Psoas muscle (tissue), 8 donors: Measurements from ENCODE around the gene TMPRSS9. TPM values are rescaled to one million over a fixed set of nuclear protein-coding genes. Genes with fewer than 3 reads are reported as not detected.

Experiments used
- ATAC-seq, 4 donors: fragments of 200-7000 bp; cut with Tn5 transposase; one replicate each; pipeline ENCODE4 v1.9.1; 2020; ENCODE audit warnings: moderate library complexity in 3 of 4, mild to moderate bottlenecking in 2 of 4
- DNase-seq, 2 donors: peaks; one replicate each; pipeline ENCODE4 v3.0.0-alpha.2; 2020
- H3K27ac ChIP-seq: fragments of 200-600 bp; one replicate; pipeline ENCODE4 v1.8.0; 2022
- H3K27me3 ChIP-seq, 3 donors: fragments of 200-600 bp in 1 of 3; one replicate each; pipeline versions ENCODE4 v1.6.1 to v1.8.0; 2013 to 2022; ENCODE audit warnings: low read length in 2 of 3, mild to moderate bottlenecking in 2 of 3, moderate library complexity in 1 of 3; ENCODE audit not compliant: insufficient read depth in 3 of 3
- H3K36me3 ChIP-seq, 2 donors: fragments of 200-600 bp in 1 of 2; one replicate each; pipeline versions ENCODE4 v1.6.1 to v1.8.0; 2013 to 2022; ENCODE audit warnings: low read depth in 1 of 2, mild to moderate bottlenecking in 1 of 2, moderate library complexity in 1 of 2; ENCODE audit not compliant: insufficient read depth in 1 of 2
- H3K4me1 ChIP-seq: fragments of 200-600 bp; one replicate; pipeline ENCODE4 v1.8.0; 2022
- H3K4me3 ChIP-seq: fragments of 200-600 bp; one replicate; pipeline ENCODE4 v1.8.0; 2022; ENCODE audit warnings: mild to moderate bottlenecking
- H3K9me3 ChIP-seq: fragments of 200-600 bp; one replicate; pipeline ENCODE4 v1.8.0; 2022
- CTCF ChIP-seq: fragments of 200-600 bp; IDR thresholded peaks from one replicate; pipeline ENCODE4 v1.8.0; 2022; ENCODE audit warnings: antibody characterized with exemption
- WGBS, 3 donors: extraction: QIAGEN DNeasy Blood & Tissue Kit; methylation state at CpG; one replicate each; pipeline versions ENCODE4 v1.1.6 to v1.1.7; 2013; 5-methylcytosine and 5-hydroxymethylcytosine counted together
- intact Hi-C, 2 donors: fragments of 100-400 bp; cut with DNase I; formaldehyde crosslinking; loops; one replicate each; pipeline versions ENCODE4 v1.11.0 to v1.14.2; 2022
- polyA plus RNA-seq, 3 donors: library from polyadenylated mRNA; stranded (reverse); fragments of 200-250 nt; gene quantifications; one replicate each; pipeline ENCODE4 v1.2.3, GENCODE V29; 2013
- total RNA-seq, 4 donors: library from RNA; stranded (reverse); fragmentation: NEBNext Ultra II Directional in 2 of 4; extraction: Animal tissue kit (Norgen Biotek cat#: 25700) in 2 of 4; gene quantifications; one replicate each; pipeline versions ENCODE4 v1.2.1 to v1.2.4, GENCODE V29; 2021 to 2023
- donor health status: healthy with polysubstance abuse.
- donor health status: DM: no; HTN: no; CAD: no; lungs with moderate emphysema.
- donor health status: Bipolar disorder and iron deficiency.
- donor health status: healthy.
- donor health status: DM: yes; HTN: yes; CAD: no.
- donor health status: DM: no; HTN: no; CAD: no.
- donor health status: DM: no; HTN: no; CAD: no.
- donor health status: DM: yes; HTN: yes; CAD: no.

TMPRSS9 gene
- total and polyA plus RNA-seq, 7 donors = 0.17 TPM; not detected in 6

- no peaks in the 10 kb centered on the region for H3K9me3 ChIP-seq
- H3K27ac ChIP-seq = no peak overlapping the region
- no peaks in the 10 kb centered on the region for H3K27me3 ChIP-seq
- no peak for ATAC-seq
- no peak for DNase-seq
- H3K4me1 ChIP-seq = peaks cover 10% of the 10 kb centered on the region
- no peaks in the 10 kb centered on the region for H3K36me3 ChIP-seq
- WGBS, 3 donors = 89 to 93% (median 92%) methylated on average over 18 of the region's 18 CpGs
- intact Hi-C loops = no loop called here
- H3K4me3 ChIP-seq = no peak overlapping the region
- TF ChIP-seq CTCF = no peak
Observed at GRCh38 chr19:2451741-2452140, 91.7 kb downstream of the TMPRSS9 start.

- no peaks in the 10 kb centered on the region for H3K9me3 ChIP-seq
- no peaks in the 10 kb centered on the region for H3K27me3 ChIP-seq
- no peak overlapping the region for H3K4me3 ChIP-seq
- peaks cover 8% of the 10 kb centered on the region for H3K4me1 ChIP-seq
- intact Hi-C loops = no loop called here
- 71 to 89% (median 78%) methylated on average over 18 to 19 of the region's 19 CpGs for WGBS, 3 donors
- no peak for TF ChIP-seq CTCF
- ATAC-seq (no peak), DNase-seq (no peak)
- no peaks in the 10 kb centered on the region for H3K36me3 ChIP-seq
- H3K27ac ChIP-seq = no peak overlapping the region
Observed at GRCh38 chr19:2453431-2454025, 93.5 kb downstream of the TMPRSS9 start.

GRCh38 chr19:2454199-2454961 lies 94.3 kb downstream of the TMPRSS9 start:
- Histone ChIP-seq H3K36me3 (no peaks in the 10 kb centered on the region), H3K27ac (no peak overlapping the region), H3K9me3 (no peaks in the 10 kb centered on the region), H3K27me3 (no peaks in the 10 kb centered on the region), H3K4me3 (no peak overlapping the region), H3K4me1 (peaks cover 8% of the 10 kb centered on the region)
- no peak for TF ChIP-seq CTCF
- intact Hi-C loops = no loop called here
- DNase-seq (no peak), ATAC-seq (no peak)
- WGBS, 3 donors = 89 to 94% (median 92%) methylated on average over 18 to 19 of the region's 19 CpGs

- DNase-seq (no peak), ATAC-seq (peak in 1 of 4 donors; percentile 1)
- H3K4me1 ChIP-seq = peaks cover 8% of the 10 kb centered on the region
- peak overlapping the region; percentile 95 for H3K4me3 ChIP-seq
- no peak overlapping the region for H3K27ac ChIP-seq
- H3K27me3 ChIP-seq = no peaks in the 10 kb centered on the region
- H3K9me3 ChIP-seq = no peaks in the 10 kb centered on the region
- 65 to 77% (median 68%) methylated on average over 12 to 14 of the region's 14 CpGs for WGBS, 3 donors
- no peak for TF ChIP-seq CTCF
- no peaks in the 10 kb centered on the region for H3K36me3 ChIP-seq
- intact Hi-C loops = no loop called here
Observed at GRCh38 chr19:2454962-2455850, 95.1 kb downstream of the TMPRSS9 start.
